ENCODE results near the gene DOCK4. TPM values are rescaled to one million over a fixed set of nuclear protein-coding genes. Genes with fewer than 3 reads are reported as not detected.

Gene DOCK4
- total RNA-seq, 1 experiment from 2014 or later: 31.4 TPM

DNA sequence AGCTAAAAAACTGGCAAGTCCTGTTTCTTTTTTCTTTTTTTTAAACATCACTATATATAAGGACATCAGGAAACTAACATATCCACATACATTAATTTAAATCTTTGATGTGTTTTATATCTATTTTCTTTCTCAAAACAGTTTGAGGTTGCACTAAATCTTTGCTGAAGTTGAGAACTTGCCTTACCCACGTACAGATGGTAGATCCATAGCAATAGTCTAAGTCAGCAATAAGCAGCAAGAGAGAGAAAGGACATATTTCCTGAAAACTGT lies 417.2 kb downstream of the DOCK4 start:
- BruUV-seq (replicated peaks): no TSS peak
- TF ChIP-seq, protein P1, sequence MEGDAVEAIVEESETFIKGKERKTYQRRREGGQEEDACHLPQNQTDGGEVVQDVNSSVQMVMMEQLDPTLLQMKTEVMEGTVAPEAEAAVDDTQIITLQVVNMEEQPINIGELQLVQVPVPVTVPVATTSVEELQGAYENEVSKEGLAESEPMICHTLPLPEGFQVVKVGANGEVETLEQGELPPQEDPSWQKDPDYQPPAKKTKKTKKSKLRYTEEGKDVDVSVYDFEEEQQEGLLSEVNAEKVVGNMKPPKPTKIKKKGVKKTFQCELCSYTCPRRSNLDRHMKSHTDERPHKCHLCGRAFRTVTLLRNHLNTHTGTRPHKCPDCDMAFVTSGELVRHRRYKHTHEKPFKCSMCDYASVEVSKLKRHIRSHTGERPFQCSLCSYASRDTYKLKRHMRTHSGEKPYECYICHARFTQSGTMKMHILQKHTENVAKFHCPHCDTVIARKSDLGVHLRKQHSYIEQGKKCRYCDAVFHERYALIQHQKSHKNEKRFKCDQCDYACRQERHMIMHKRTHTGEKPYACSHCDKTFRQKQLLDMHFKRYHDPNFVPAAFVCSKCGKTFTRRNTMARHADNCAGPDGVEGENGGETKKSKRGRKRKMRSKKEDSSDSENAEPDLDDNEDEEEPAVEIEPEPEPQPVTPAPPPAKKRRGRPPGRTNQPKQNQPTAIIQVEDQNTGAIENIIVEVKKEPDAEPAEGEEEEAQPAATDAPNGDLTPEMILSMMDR (IDR thresholded peaks at IDR 0.05; ENCODE audit: unreplicated experiment): no peak
- H3K27me3 Mint-ChIP-seq (ENCODE audit: insufficient read depth, unreplicated experiment): no peaks in the 10 kb centered on the region
- H3K27ac Mint-ChIP-seq (ENCODE audit: low read depth, unreplicated experiment): no peak overlapping the region
- H3K36me3 Mint-ChIP-seq (ENCODE audit: insufficient read depth, unreplicated experiment): peaks cover under 1% of the 10 kb centered on the region
- POLR2A ChIA-PET: interaction anchor here (0.6 kb wide), 1 partner anchor 40 kb away, joined by 3 read pairs; no protein-coding TSS in a partner anchor
- intact Hi-C loops (cut with micrococcal nuclease): no loop called here
- CTCF ChIA-PET: interaction anchor here (1.1 to 1.2 kb wide), 3 partner anchors 17 to 672 kb away, joined by 3 to 6 read pairs (median 3); no protein-coding TSS in a partner anchor
- no peaks in the 10 kb centered on the region for H3K9me3 Mint-ChIP-seq (ENCODE audit: unreplicated experiment)
- no peaks in the 10 kb centered on the region for H3K4me1 Mint-ChIP-seq (ENCODE audit: insufficient read depth, unreplicated experiment)
- no peak for DNase-seq (ENCODE audit: unreplicated experiment)
- H3K4me3 Mint-ChIP-seq (ENCODE audit: unreplicated experiment): no peak overlapping the region

DNA sequence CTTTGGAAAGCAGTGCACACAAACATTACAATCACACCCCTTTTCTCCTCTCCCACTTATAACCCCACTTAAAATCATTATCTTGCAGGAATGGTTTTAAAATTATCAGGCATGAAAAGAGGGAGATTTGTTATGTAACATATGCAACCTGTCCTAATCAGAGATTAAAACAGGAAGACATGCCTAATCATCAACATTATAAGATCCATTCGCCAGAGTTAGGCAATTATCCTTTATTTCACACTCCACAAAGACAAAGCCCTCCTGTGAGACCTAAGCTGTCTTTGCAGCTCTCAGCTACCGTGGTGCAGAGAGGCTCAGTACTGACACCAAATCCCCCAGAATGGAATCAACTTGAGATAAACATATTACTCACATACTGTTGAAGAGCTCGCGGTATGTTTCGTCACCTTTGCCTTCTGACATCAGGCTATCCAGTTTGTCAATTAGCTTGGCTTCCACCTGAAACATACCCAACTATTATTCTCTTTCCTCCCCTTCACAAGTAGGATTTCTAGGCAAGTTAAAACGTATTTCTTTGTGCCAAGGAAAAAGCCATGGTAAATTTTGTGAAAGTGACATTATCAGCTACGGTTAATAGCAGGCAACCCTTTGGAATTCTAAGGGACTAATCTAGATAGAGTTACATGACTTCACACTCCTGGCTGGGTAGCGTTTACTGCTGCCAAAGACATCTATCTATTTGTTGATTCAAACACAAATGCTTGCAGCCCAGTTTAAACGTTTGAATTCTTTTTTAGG lies 417.7 kb downstream of the DOCK4 start:
- Mint-ChIP-seq H3K36me3 (ENCODE audit: insufficient read depth, unreplicated experiment) (no peaks in the 10 kb centered on the region), H3K27ac (ENCODE audit: low read depth, unreplicated experiment) (no peak overlapping the region), H3K4me3 (ENCODE audit: unreplicated experiment) (no peak overlapping the region), H3K27me3 (ENCODE audit: insufficient read depth, unreplicated experiment) (no peaks in the 10 kb centered on the region), H3K9me3 (ENCODE audit: unreplicated experiment) (no peaks in the 10 kb centered on the region), H3K4me1 (ENCODE audit: insufficient read depth, unreplicated experiment) (no peaks in the 10 kb centered on the region)
- intact Hi-C loops (cut with micrococcal nuclease): no loop called here
- DNase-seq (ENCODE audit: unreplicated experiment): no peak
- CTCF ChIA-PET: interaction anchor here (0.6 to 1.2 kb wide), 4 partner anchors 9 to 673 kb away, joined by 3 to 6 read pairs (median 3); no protein-coding TSS in a partner anchor
- POLR2A ChIA-PET: interaction anchor here (0.6 kb wide), 1 partner anchor 41 kb away, joined by 3 read pairs; no protein-coding TSS in a partner anchor
- TF ChIP-seq, protein P1 (IDR thresholded peaks at IDR 0.05; ENCODE audit: unreplicated experiment): no peak
- no TSS peak for BruUV-seq (replicated peaks)

DNA sequence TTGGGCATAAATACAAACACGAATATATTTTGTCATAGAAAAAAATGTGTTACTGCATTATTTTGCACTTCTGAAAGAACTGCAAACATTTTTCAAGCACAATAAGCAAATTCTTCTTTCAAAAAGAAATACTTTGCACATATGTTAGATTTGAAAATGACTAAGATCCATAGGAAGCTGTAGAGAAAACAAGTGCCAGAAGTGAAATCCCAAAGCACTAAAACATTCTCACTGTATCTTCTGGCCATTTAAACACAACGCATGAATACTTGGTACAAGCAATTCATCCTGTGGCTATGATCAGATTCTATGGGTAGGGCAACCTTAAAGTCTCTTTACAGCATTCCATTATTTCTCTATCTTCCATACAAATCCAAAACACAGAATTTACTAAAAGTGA lies 418.5 kb downstream of the DOCK4 start:
- POLR2A ChIA-PET: no interaction called here

DNA sequence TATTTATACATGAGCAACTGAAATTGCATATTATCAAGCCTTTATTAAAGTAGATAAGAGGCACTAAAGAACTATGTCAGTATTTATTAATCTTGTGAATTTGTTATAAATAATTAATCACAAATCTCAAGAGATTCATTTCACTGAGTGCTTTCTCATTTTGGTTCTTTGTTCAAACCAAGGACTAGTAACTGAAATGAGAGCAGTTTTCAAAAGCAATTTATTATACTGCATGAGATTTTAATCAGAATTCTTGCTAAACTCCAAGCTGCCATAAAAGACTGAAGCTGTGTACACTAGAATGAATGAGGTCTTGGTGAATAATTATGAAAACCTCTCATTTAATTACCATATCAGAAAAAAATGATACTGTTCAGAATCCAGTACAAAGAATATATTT lies 419.1 kb downstream of the DOCK4 start:
- H3K4me3 Mint-ChIP-seq (ENCODE audit: unreplicated experiment): no peak overlapping the region
- BruUV-seq (replicated peaks): no TSS peak
- intact Hi-C loops (cut with micrococcal nuclease): no loop called here
- TF ChIP-seq, protein P1 (IDR thresholded peaks at IDR 0.05; ENCODE audit: unreplicated experiment): no peak
- ChIA-PET POLR2A (no interaction called here), CTCF (interaction anchor here (1.0 kb wide), 1 partner anchor 68 kb away, joined by 3 read pairs; no protein-coding TSS in a partner anchor)
- no peaks in the 10 kb centered on the region for H3K36me3 Mint-ChIP-seq (ENCODE audit: insufficient read depth, unreplicated experiment)
- DNase-seq (ENCODE audit: unreplicated experiment): no peak
- no peak overlapping the region for H3K27ac Mint-ChIP-seq (ENCODE audit: low read depth, unreplicated experiment)
- H3K27me3 Mint-ChIP-seq (ENCODE audit: insufficient read depth, unreplicated experiment): no peaks in the 10 kb centered on the region
- H3K4me1 Mint-ChIP-seq (ENCODE audit: insufficient read depth, unreplicated experiment): no peaks in the 10 kb centered on the region
- no peaks in the 10 kb centered on the region for H3K9me3 Mint-ChIP-seq (ENCODE audit: unreplicated experiment)

More for the DNA sequence above, 418.5 kb downstream of the DOCK4 start:
- CTCF ChIA-PET: interaction anchor here (0.6 to 1.0 kb wide), 2 partner anchors 10 to 68 kb away, joined by 3 read pairs; no protein-coding TSS in a partner anchor
- no peaks in the 10 kb centered on the region for H3K36me3 Mint-ChIP-seq (ENCODE audit: insufficient read depth, unreplicated experiment)
- no peaks in the 10 kb centered on the region for H3K27me3 Mint-ChIP-seq (ENCODE audit: insufficient read depth, unreplicated experiment)
- H3K4me1 Mint-ChIP-seq (ENCODE audit: insufficient read depth, unreplicated experiment): no peaks in the 10 kb centered on the region
- TF ChIP-seq, protein P1 (IDR thresholded peaks at IDR 0.05; ENCODE audit: unreplicated experiment): no peak
- intact Hi-C loops (cut with micrococcal nuclease): no loop called here
- H3K4me3 Mint-ChIP-seq (ENCODE audit: unreplicated experiment): no peak overlapping the region
- no TSS peak for BruUV-seq (replicated peaks)
- no peaks in the 10 kb centered on the region for H3K9me3 Mint-ChIP-seq (ENCODE audit: unreplicated experiment)
- no peak overlapping the region for H3K27ac Mint-ChIP-seq (ENCODE audit: low read depth, unreplicated experiment)
- DNase-seq (ENCODE audit: unreplicated experiment): no peak

Data from MCF 10A (cell line).